Testis (tissue), 2 donors: Measurements from ENCODE around the gene KLK10.

Source experiments
- POLR2A ChIP-seq: fragments of 450-650 bp; IDR thresholded peaks from one replicate; pipeline ENCODE4 v1.6.1; 2017; ENCODE audit warnings: antibody characterized with exemption, mild to moderate bottlenecking, moderate library complexity
- TF ChIP-seq, protein P1 (sequence below), 3 experiments: fragments of 450-650 bp in 2 of 3; fragments of 200-600 bp in 1 of 3; sonication (generic) in 1 of 3; IDR thresholded peaks; one replicate each; pipeline ENCODE4 v1.5.1; 2016 to 2019; ENCODE audit warnings: antibody characterized with exemption in 3 of 3, mild to moderate bottlenecking in 2 of 3, moderate library complexity in 1 of 3

DNA sequence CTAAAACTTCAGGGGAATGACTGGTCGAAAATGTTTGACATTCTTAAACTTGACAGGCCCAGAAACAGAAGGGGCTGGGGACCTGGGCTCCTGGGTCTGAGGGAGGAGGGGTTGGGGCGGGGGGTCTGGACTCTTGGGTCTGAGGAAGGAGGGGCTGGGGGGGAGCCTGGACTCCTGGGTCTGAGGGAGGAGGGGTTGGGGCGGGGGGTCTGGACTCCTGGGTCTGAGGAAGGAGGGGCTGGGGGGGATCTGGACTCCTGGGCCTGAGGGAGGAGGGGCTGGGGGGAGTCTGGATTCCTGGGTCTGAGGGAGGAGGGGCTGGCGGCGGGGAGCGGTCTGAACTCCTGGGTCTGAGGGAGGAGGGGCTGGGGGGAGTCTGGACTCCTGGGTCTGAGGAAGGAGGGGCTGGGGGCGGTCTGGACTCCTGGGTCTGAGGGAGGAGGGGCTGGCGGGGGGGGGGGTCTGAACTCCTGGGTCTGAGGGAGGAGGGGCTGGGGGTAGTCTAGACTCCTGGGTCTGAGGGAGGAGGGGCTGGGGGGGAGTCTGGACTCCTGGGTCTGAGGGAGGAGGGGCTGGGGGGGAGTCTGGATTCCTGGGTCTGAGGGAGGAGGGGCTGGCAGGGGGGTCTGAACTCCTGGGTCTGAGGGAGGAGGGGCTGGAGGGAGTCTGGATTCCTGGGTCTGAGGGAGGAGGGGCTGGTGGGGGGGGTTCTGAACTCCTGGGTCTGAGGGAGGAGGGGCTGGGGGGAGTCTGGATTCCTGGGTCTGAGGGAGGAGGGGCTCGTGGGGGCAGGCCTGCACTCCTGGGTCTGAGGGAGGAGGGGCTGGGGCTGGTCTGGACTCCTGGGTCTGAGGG, 44.6 kb downstream of the KLK10 start:
- TF ChIP-seq, protein P1, sequence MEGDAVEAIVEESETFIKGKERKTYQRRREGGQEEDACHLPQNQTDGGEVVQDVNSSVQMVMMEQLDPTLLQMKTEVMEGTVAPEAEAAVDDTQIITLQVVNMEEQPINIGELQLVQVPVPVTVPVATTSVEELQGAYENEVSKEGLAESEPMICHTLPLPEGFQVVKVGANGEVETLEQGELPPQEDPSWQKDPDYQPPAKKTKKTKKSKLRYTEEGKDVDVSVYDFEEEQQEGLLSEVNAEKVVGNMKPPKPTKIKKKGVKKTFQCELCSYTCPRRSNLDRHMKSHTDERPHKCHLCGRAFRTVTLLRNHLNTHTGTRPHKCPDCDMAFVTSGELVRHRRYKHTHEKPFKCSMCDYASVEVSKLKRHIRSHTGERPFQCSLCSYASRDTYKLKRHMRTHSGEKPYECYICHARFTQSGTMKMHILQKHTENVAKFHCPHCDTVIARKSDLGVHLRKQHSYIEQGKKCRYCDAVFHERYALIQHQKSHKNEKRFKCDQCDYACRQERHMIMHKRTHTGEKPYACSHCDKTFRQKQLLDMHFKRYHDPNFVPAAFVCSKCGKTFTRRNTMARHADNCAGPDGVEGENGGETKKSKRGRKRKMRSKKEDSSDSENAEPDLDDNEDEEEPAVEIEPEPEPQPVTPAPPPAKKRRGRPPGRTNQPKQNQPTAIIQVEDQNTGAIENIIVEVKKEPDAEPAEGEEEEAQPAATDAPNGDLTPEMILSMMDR (IDR thresholded peaks at IDR 0.05), result no peak
- no peak for TF ChIP-seq POLR2A
